Measurements from ENCODE around the gene PAF1. TPM values are rescaled to one million over a fixed set of nuclear protein-coding genes. Genes with fewer than 3 reads are reported as not detected.

The PAF1 gene
- total RNA-seq, 2 donors from 2014 or later: 113 to 127 TPM

- Mint-ChIP-seq H3K27ac (peak overlapping the region; percentile 85), H3K4me3 (no peak overlapping the region), H3K4me1 (peaks cover 15% of the 10 kb centered on the region), H3K27me3 (no peaks in the 10 kb centered on the region), H3K36me3 (ENCODE audit: low read depth) (peaks cover 3% of the 10 kb centered on the region)
- H3K9me3 ChIP-seq (ENCODE audit: control insufficient read depth, low read length, poor library complexity, severe bottlenecking): no peaks in the 10 kb centered on the region
- DNase-seq (no peak), ATAC-seq (no peak)
These were observed 34.8 kb upstream of the PAF1 start for GRCh38 chr19:39425744-39426143.

DNA sequence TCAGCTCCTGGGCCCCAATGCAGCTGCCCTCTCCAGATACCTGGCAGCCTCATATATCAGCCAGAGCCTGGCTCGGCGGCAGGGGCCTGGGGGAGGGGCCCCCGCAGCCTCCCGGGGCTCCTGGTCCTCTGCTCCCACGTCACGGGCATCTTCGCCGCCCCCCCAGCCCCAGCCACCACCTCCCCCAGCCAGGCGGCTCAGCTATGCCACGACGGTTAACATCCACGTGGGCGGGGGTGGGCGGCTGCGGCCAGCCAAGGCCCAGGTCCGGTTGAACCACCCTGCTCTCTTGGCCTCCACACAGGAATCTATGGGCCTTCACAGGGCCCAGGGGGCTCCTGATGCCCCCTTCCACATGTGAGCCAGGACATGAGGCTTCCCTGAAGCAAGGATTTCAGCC, 34.0 kb upstream of the PAF1 start:
- ATAC-seq (no peak), DNase-seq (no peak)
- no peak overlapping the region for H3K4me3 Mint-ChIP-seq
- H3K27ac Mint-ChIP-seq: peak overlapping the region; percentile 85
- peaks cover 11% of the 10 kb centered on the region for H3K4me1 Mint-ChIP-seq
- H3K36me3 Mint-ChIP-seq (ENCODE audit: low read depth): peaks cover 3% of the 10 kb centered on the region
- H3K9me3 ChIP-seq (ENCODE audit: control insufficient read depth, low read length, poor library complexity, severe bottlenecking): no peaks in the 10 kb centered on the region
- H3K27me3 Mint-ChIP-seq: no peaks in the 10 kb centered on the region

- ATAC-seq (no peak), DNase-seq (no peak)
- Mint-ChIP-seq H3K36me3 (ENCODE audit: low read depth) (peaks cover 3% of the 10 kb centered on the region), H3K27ac (peak overlapping the region; percentile 85), H3K4me1 (peaks cover 11% of the 10 kb centered on the region), H3K4me3 (no peak overlapping the region), H3K27me3 (no peaks in the 10 kb centered on the region)
- H3K9me3 ChIP-seq (ENCODE audit: control insufficient read depth, low read length, poor library complexity, severe bottlenecking): no peaks in the 10 kb centered on the region
These were observed 32.6 kb upstream of the PAF1 start for GRCh38 chr19:39423258-39424086.

- H3K27ac Mint-ChIP-seq: no peak overlapping the region
- no peak for DNase-seq
- H3K4me3 Mint-ChIP-seq: no peak overlapping the region
- peaks cover 13% of the 10 kb centered on the region for H3K4me1 Mint-ChIP-seq
- peaks cover 3% of the 10 kb centered on the region for H3K36me3 Mint-ChIP-seq (ENCODE audit: low read depth)
- no peak for ATAC-seq
- no peaks in the 10 kb centered on the region for H3K9me3 ChIP-seq (ENCODE audit: control insufficient read depth, low read length, poor library complexity, severe bottlenecking)
- H3K27me3 Mint-ChIP-seq: no peaks in the 10 kb centered on the region
These were observed 31.1 kb upstream of the PAF1 start for GRCh38 chr19:39422020-39422419.

- DNase-seq (no peak), ATAC-seq (no peak)
- no peaks in the 10 kb centered on the region for H3K9me3 ChIP-seq (ENCODE audit: control insufficient read depth, low read length, poor library complexity, severe bottlenecking)
- Mint-ChIP-seq H3K4me3 (no peak overlapping the region), H3K36me3 (ENCODE audit: low read depth) (no peaks in the 10 kb centered on the region), H3K27me3 (no peaks in the 10 kb centered on the region), H3K4me1 (peaks cover 7% of the 10 kb centered on the region), H3K27ac (no peak overlapping the region)
These were observed 29.9 kb upstream of the PAF1 start for GRCh38 chr19:39420769-39421168.

GRCh38 chr19:39419003-39419402, 28.1 kb upstream of the PAF1 start:
- Mint-ChIP-seq H3K36me3 (ENCODE audit: low read depth) (no peaks in the 10 kb centered on the region), H3K4me3 (no peak overlapping the region), H3K27me3 (no peaks in the 10 kb centered on the region), H3K4me1 (peaks cover 9% of the 10 kb centered on the region), H3K27ac (no peak overlapping the region)
- no peaks in the 10 kb centered on the region for H3K9me3 ChIP-seq (ENCODE audit: control insufficient read depth, low read length, poor library complexity, severe bottlenecking)
- DNase-seq (no peak), ATAC-seq (no peak)

DNA sequence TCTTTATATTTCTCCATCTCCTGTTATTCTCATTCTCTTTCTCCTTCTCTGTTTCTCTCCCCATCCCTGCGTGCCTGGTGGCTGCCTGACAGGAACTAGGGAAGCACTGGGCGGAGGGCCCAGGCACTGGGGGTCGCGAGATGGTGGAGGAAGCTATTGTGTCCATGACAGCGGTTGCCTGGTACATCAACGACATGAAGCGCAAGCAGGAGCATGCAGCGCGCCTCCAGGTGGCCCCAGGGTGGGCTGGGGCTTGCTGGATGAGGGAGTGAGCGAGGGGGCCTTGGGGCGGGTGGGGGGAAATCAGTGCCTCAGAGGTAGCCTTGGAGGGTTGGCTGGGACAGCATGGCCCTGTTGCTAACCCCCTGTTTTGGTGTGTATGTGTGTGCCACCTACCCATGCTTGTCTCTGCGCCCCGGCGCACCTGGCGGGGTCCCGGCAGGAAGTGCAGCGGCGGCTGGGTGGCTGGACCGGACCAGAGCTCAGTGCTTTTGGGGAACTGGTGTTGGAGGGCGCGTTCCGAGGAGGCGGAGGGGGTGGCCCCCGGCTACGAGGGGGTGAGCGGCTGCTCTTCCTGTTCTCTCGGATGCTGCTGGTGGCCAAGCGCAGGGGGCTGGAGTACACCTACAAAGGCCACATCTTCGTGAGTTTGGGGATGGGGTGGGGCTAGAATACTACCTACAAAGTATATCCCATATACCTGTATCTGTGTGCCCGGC, 26.7 kb upstream of the PAF1 start:
- Mint-ChIP-seq H3K27me3 (no peaks in the 10 kb centered on the region), H3K4me3 (no peak overlapping the region), H3K27ac (peak overlapping the region; percentile 45), H3K36me3 (ENCODE audit: low read depth) (no peaks in the 10 kb centered on the region), H3K4me1 (peaks cover 14% of the 10 kb centered on the region)
- no peaks in the 10 kb centered on the region for H3K9me3 ChIP-seq (ENCODE audit: control insufficient read depth, low read length, poor library complexity, severe bottlenecking)
- no peak for ATAC-seq
- no peak for DNase-seq

DNA sequence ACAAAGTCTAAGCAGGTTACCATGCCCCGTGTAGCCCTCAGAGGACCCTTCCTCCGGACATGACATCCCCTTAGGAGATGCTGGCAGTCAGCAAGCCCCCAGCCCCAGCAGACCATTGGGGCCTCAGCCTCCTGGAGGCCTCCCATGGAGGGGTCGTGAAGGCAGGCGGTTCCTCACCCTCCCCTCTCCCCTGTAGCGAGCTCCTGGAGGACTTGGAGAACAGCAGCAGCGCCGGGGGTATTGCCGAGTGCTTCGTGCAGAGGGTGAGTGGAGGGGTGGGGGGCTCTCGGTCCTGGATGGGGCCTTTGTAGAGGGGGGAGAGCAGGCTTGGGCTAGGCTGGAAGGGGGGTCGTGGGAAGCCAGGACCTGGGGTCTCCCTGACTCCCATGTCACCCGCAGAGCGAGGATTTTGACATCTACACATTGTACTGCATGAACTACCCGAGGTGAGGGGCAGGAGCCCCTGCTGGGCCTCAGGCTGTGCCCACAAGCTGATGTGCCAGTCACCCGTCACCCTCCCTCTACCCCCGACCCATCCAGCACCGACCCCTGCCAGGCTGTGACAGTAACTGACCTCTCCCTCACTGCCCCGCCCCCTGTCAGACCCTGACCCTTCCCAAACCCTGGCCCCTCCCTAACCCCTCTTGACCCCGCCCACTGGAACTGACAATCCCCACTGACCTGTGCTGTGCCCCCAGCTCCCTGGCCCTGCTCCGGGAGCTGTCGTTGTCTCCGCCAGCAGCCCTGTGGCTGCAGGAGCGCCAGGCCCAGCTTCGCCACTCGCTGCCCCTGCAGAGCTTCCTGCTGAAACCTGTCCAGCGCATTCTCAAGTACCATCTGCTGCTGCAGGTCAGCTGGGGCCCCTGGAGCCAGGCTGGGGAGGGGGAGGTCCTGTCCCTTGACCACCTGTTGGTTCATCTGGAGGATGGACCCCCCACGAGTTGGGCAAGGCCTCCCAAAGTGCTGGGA, 25.5 kb upstream of the PAF1 start:
- no peak overlapping the region for H3K27ac Mint-ChIP-seq
- no peaks in the 10 kb centered on the region for H3K9me3 ChIP-seq (ENCODE audit: control insufficient read depth, low read length, poor library complexity, severe bottlenecking)
- peaks cover 21% of the 10 kb centered on the region for H3K4me1 Mint-ChIP-seq
- H3K27me3 Mint-ChIP-seq: no peaks in the 10 kb centered on the region
- H3K4me3 Mint-ChIP-seq: peak overlapping the region; percentile 21
- H3K36me3 Mint-ChIP-seq (ENCODE audit: low read depth): peaks cover 2% of the 10 kb centered on the region
- ATAC-seq: no peak
- DNase-seq: no peak

DNA sequence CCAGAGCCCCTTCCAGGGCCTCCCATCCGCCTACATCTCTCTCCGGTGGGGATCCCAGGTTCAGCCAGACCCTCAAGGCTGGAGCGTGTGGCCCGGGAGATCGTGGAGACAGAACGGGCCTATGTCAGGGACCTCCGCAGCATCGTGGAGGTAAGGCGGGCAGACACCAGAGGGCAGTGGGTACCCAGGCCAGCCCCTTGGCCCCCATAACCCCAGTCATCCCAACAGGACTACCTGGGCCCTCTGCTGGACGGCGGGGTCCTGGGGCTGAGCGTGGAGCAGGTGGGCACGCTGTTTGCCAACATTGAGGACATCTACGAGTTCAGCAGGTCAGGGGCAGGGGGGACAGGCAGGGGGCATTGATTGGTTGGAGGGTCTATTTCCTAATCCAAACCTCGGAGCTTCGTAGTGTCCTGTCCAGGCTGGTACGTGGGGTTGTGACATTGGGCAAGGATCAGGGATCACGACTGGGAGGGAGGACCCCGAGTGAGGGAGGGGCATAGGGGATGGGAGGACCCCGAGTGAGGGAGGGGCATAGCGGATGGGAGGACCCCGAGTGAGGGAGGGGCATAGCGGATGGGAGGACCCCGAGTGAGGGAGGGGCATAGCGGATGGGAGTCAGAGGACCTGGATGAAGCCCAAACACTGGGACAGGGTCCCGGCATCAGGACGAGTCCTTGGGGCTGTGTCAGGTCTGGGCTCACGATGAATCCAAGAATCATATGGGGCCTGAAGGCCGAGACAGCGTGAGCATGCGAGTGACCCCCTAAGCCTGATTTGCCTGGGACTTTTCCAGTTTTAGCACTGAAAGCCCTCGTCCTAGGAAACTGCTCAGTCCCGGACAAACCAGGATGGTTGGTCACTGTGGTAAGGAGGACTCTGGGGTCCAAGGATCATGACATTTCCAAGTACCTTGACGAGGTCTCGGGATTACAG, 24.5 kb upstream of the PAF1 start:
- H3K9me3 ChIP-seq (ENCODE audit: control insufficient read depth, low read length, poor library complexity, severe bottlenecking): no peaks in the 10 kb centered on the region
- H3K4me1 Mint-ChIP-seq: peaks cover 32% of the 10 kb centered on the region
- no peak for DNase-seq
- ATAC-seq: no peak
- peak overlapping the region; percentile 52 for H3K4me3 Mint-ChIP-seq
- peaks cover 4% of the 10 kb centered on the region for H3K36me3 Mint-ChIP-seq (ENCODE audit: low read depth)
- no peaks in the 10 kb centered on the region for H3K27me3 Mint-ChIP-seq
- H3K27ac Mint-ChIP-seq: peak overlapping the region; percentile 99

DNA sequence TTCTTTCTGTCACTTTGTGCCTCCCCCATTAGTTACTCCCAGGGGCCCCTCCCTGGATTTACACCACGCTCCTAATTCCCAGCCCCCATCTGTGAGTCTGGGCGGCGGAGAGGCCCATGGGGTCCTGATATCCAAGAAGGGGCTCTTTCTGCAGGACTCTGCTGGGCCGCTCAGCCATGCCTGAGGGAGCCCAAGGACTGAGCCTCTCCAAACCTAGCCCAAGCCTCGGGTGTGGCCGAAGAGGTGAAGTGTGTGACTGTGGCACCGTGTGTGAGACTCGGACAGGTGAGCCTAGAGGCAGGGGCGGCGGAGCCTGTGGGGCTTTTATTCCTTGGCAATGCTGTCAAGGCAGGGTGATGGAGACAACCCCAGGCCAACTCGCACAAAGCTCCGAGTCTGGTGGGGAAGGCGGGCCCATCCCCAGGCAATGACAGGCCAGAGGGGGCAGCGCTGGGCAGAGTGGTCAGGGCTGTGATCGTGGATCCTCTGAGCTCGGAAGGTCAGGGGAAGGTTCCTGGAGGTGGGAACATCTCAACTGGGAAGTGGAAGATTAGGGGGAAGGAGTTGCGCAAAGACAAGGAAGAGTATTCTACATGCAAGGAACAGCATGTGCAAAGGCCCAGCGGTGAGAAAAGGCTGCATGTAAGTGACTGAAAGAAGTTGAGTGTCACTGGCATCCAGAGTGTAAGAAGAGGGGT, 23.2 kb upstream of the PAF1 start:
- Mint-ChIP-seq H3K36me3 (ENCODE audit: low read depth) (peaks cover 6% of the 10 kb centered on the region), H3K4me1 (peaks cover 39% of the 10 kb centered on the region), H3K27me3 (no peaks in the 10 kb centered on the region), H3K4me3 (peak overlapping the region; percentile 94), H3K27ac (peak overlapping the region; percentile 99)
- no peak for ATAC-seq
- no peaks in the 10 kb centered on the region for H3K9me3 ChIP-seq (ENCODE audit: control insufficient read depth, low read length, poor library complexity, severe bottlenecking)
- no peak for DNase-seq

GRCh38 chr19:39413272-39413910, 22.5 kb upstream of the PAF1 start:
- H3K27me3 Mint-ChIP-seq: no peaks in the 10 kb centered on the region
- DNase-seq (peak in 2 of 3 donors; percentile 38 to 44), ATAC-seq (no peak)
- peaks cover 45% of the 10 kb centered on the region for H3K4me1 Mint-ChIP-seq
- peaks cover 12% of the 10 kb centered on the region for H3K36me3 Mint-ChIP-seq (ENCODE audit: low read depth)
- H3K9me3 ChIP-seq (ENCODE audit: control insufficient read depth, low read length, poor library complexity, severe bottlenecking): no peaks in the 10 kb centered on the region
- peak overlapping the region; percentile 99 for H3K27ac Mint-ChIP-seq
- peak overlapping the region; percentile 94 for H3K4me3 Mint-ChIP-seq
